ENCODE results near the gene TCF25. TPM values are rescaled to one million over a fixed set of nuclear protein-coding genes. Genes with fewer than 3 reads are reported as not detected.
A peak's percentile ranks its signal among the peaks of the same experiment; 100 is the strongest.

TCF25 gene
- total and polyA plus RNA-seq, 8 donors, result 147 to 189 (median 160) TPM

GRCh38 chr16:89895482-89896250 is 22.3 kb downstream of the TCF25 start:
- DNase-seq, result no peak
- intact Hi-C loops (cut with DNase I), result no loop called here
- Histone ChIP-seq H3K27ac (no peak overlapping the region), H3K9me3 (no peaks in the 10 kb centered on the region), H3K4me1 (no peaks in the 10 kb centered on the region), H3K27me3 (no peaks in the 10 kb centered on the region), H3K4me3 (no peak overlapping the region), H3K36me3 (peaks cover 0 to 100% of the 10 kb centered on the region in 2 donors)
- no peak for ATAC-seq
- TF ChIP-seq, protein P1, sequence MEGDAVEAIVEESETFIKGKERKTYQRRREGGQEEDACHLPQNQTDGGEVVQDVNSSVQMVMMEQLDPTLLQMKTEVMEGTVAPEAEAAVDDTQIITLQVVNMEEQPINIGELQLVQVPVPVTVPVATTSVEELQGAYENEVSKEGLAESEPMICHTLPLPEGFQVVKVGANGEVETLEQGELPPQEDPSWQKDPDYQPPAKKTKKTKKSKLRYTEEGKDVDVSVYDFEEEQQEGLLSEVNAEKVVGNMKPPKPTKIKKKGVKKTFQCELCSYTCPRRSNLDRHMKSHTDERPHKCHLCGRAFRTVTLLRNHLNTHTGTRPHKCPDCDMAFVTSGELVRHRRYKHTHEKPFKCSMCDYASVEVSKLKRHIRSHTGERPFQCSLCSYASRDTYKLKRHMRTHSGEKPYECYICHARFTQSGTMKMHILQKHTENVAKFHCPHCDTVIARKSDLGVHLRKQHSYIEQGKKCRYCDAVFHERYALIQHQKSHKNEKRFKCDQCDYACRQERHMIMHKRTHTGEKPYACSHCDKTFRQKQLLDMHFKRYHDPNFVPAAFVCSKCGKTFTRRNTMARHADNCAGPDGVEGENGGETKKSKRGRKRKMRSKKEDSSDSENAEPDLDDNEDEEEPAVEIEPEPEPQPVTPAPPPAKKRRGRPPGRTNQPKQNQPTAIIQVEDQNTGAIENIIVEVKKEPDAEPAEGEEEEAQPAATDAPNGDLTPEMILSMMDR (IDR thresholded peaks at IDR 0.05), result no peak

GRCh38 chr16:89897204-89897603 is 23.8 kb downstream of the TCF25 start:
- peaks cover 0 to 91% of the 10 kb centered on the region in 2 donors for H3K36me3 ChIP-seq
- intact Hi-C loops (cut with DNase I), result no loop called here

DNA sequence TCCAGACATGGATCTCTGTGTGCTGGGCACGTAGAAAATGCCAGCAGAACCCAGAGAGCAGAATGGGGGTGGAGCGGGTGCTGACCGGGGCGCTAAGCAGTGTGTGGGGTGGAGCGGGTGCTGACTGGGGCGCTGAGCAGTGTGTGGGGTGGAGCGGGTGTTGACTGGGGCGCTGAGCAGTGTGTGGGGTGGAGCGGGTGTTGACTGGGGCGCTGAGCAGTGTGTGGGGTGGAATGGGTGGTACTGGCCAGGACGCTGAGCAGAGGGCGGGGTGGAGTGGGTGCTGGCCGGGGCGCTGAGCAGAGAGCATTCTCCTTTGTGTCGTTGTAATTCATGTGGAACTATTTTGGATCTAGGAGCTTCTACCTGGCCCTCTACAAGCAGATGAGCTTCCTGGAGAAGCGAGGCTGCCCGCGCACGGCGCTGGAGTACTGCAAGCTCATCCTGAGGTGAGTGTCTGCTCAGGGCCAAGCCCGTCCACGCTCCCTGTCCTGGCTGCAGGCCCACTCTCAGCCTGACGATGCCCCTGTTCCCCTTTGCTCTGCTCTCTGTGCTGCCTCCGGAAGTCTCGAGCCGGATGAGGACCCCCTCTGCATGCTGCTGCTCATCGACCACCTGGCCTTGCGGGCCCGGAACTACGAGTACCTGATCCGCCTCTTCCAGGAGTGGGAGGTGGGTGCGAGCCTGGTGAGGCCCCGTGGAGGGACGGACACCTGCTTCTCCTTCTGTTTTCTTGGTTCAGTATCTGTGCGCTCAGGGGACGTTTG is 25.0 kb downstream of the TCF25 start:
- Histone ChIP-seq H3K4me1 (no peaks in the 10 kb centered on the region), H3K27ac (no peak overlapping the region), H3K4me3 (no peak overlapping the region), H3K36me3 (peaks cover 0 to 88% of the 10 kb centered on the region in 2 donors), H3K9me3 (no peaks in the 10 kb centered on the region), H3K27me3 (no peaks in the 10 kb centered on the region)
- TF ChIP-seq, protein P1 (IDR thresholded peaks at IDR 0.05), result no peak
- intact Hi-C loops (cut with DNase I), result no loop called here
- DNase-seq (peak in 1 of 4 donors; percentile 69), ATAC-seq (no peak)

More at GRCh38 chr16:89897204-89897603, 23.8 kb downstream of the TCF25 start:
- no peak for DNase-seq
- no peaks in the 10 kb centered on the region for H3K9me3 ChIP-seq
- no peak for ATAC-seq
- no peaks in the 10 kb centered on the region for H3K27me3 ChIP-seq
- H3K4me3 ChIP-seq, result no peak overlapping the region
- H3K27ac ChIP-seq, result no peak overlapping the region
- TF ChIP-seq, protein P1 (IDR thresholded peaks at IDR 0.05), result no peak
- H3K4me1 ChIP-seq, result no peaks in the 10 kb centered on the region

DNA sequence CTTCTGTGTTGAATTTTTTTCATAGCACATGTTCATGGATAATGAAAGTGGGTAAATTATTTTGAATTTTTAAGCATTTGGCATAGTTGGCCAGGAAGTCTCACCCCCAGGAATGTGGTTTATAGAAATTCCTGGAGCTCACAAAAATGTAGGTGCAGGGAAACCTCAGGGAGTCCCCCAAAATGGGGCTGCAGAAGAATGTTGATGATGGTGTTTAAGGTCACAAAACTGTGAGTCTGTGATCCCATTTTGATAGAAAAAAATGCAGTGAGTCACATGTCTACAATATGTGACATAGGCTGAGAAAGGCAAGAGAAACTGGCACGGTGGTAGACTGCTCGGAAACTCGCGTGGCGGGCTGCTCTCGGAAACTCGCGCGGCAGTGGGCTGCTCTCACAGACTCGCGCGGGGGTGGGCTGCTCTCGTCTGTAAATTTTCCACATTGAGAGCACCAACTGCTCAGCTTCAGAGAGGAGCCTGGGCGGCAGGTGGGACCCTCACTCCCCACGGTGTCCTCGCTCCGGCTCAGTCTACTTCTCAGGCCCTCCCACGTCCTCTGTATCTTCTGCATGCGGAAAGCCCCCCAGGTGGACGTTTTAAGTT is 26.6 kb downstream of the TCF25 start:
- no peak for ATAC-seq

More for the DNA sequence above, 26.6 kb downstream of the TCF25 start:
- H3K9me3 ChIP-seq, result no peaks in the 10 kb centered on the region
- H3K27me3 ChIP-seq, result no peaks in the 10 kb centered on the region
- TF ChIP-seq, protein P1 (IDR thresholded peaks at IDR 0.05), result no peak
- no peaks in the 10 kb centered on the region for H3K4me1 ChIP-seq
- no peak for DNase-seq
- intact Hi-C loops (cut with DNase I), result no loop called here
- no peak overlapping the region for H3K4me3 ChIP-seq
- peaks cover 0 to 88% of the 10 kb centered on the region in 2 donors for H3K36me3 ChIP-seq
- H3K27ac ChIP-seq, result no peak overlapping the region
